Measurements from ENCODE around the gene BRD7. TPM values are rescaled to one million over a fixed set of nuclear protein-coding genes. Genes with fewer than 3 reads are reported as not detected.

Gene BRD7
- total RNA-seq, 2 experiments from 2014 or later = 102 to 105 TPM

GRCh38 chr16:50396761-50397535 lies 28.2 kb upstream of the BRD7 start:
- peaks cover 14% of the 10 kb centered on the region for H3K4me1 Mint-ChIP-seq
- H3K36me3 Mint-ChIP-seq (ENCODE audit: low read depth) = no peaks in the 10 kb centered on the region
- ChIA-PET POLR2A (interaction anchor here (0.8 kb wide), 1 partner anchor 461 kb away, joined by 3 read pairs; no protein-coding TSS in a partner anchor), CTCF (no interaction called here)
- DNase-seq = no peak
- H3K4me3 Mint-ChIP-seq = no peak overlapping the region
- no peaks in the 10 kb centered on the region for H3K9me3 Mint-ChIP-seq
- no peaks in the 10 kb centered on the region for H3K27me3 Mint-ChIP-seq
- H3K27ac Mint-ChIP-seq = no peak overlapping the region

- Mint-ChIP-seq H3K4me3 (no peak overlapping the region), H3K9me3 (no peaks in the 10 kb centered on the region), H3K27ac (peak overlapping the region; percentile 48), H3K36me3 (ENCODE audit: low read depth) (no peaks in the 10 kb centered on the region), H3K4me1 (peaks cover 14% of the 10 kb centered on the region), H3K27me3 (no peaks in the 10 kb centered on the region)
- ChIA-PET POLR2A (interaction anchor here (0.8 kb wide), 1 partner anchor 460 kb away, joined by 3 read pairs; no protein-coding TSS in a partner anchor), CTCF (interaction anchor here (1.4 kb wide), 1 partner anchor 115 kb away, joined by 3 read pairs; no protein-coding TSS in a partner anchor)
- DNase-seq = no peak
Observed at GRCh38 chr16:50395763-50396710, 27.2 kb upstream of the BRD7 start.

- Mint-ChIP-seq H3K36me3 (ENCODE audit: low read depth) (no peaks in the 10 kb centered on the region), H3K4me3 (no peak overlapping the region), H3K9me3 (no peaks in the 10 kb centered on the region), H3K4me1 (peaks cover 14% of the 10 kb centered on the region), H3K27ac (no peak overlapping the region), H3K27me3 (no peaks in the 10 kb centered on the region)
- CTCF ChIA-PET = interaction anchor here (0.6 to 1.2 kb wide), 3 partner anchors 10 to 221 kb away, joined by 3 to 4 read pairs (median 3); no protein-coding TSS in a partner anchor
- POLR2A ChIA-PET = no interaction called here
- no peak for DNase-seq
Observed at GRCh38 chr16:50393858-50394802, 25.3 kb upstream of the BRD7 start.

GRCh38 chr16:50393416-50393815 lies 24.6 kb upstream of the BRD7 start:
- H3K4me1 Mint-ChIP-seq = peaks cover 12% of the 10 kb centered on the region
- POLR2A ChIA-PET = no interaction called here
- H3K9me3 Mint-ChIP-seq = no peaks in the 10 kb centered on the region
- no peaks in the 10 kb centered on the region for H3K36me3 Mint-ChIP-seq (ENCODE audit: low read depth)
- CTCF ChIA-PET = no interaction called here
- peak overlapping the region; percentile 51 for H3K27ac Mint-ChIP-seq
- no peaks in the 10 kb centered on the region for H3K27me3 Mint-ChIP-seq
- DNase-seq = no peak
- no peak overlapping the region for H3K4me3 Mint-ChIP-seq

GRCh38 chr16:50390914-50391716 lies 22.3 kb upstream of the BRD7 start:
- DNase-seq = no peak
- POLR2A ChIA-PET = no interaction called here
- Mint-ChIP-seq H3K27me3 (no peaks in the 10 kb centered on the region), H3K27ac (no peak overlapping the region), H3K4me1 (peaks cover 10% of the 10 kb centered on the region), H3K4me3 (no peak overlapping the region), H3K9me3 (no peaks in the 10 kb centered on the region), H3K36me3 (ENCODE audit: low read depth) (no peaks in the 10 kb centered on the region)
- CTCF ChIA-PET = interaction anchor here (0.8 kb wide), 1 partner anchor 17 kb away, joined by 3 read pairs; no protein-coding TSS in a partner anchor

- CTCF ChIA-PET = interaction anchor here (0.8 kb wide), 1 partner anchor 16 kb away, joined by 3 read pairs; no protein-coding TSS in a partner anchor
- no peaks in the 10 kb centered on the region for H3K9me3 Mint-ChIP-seq
Observed at GRCh38 chr16:50390371-50390771, 21.6 kb upstream of the BRD7 start.

GRCh38 chr16:50389900-50390299 lies 21.1 kb upstream of the BRD7 start:
- ChIA-PET POLR2A (no interaction called here), CTCF (interaction anchor here (0.8 to 1.2 kb wide), 2 partner anchors 15 to 21 kb away, joined by 3 read pairs; partner anchors contain the start of gene BRD7)
- H3K27me3 Mint-ChIP-seq = no peaks in the 10 kb centered on the region
- no peak for DNase-seq
- no peak overlapping the region for H3K4me3 Mint-ChIP-seq
- H3K9me3 Mint-ChIP-seq = no peaks in the 10 kb centered on the region
- H3K4me1 Mint-ChIP-seq = no peaks in the 10 kb centered on the region
- H3K36me3 Mint-ChIP-seq (ENCODE audit: low read depth) = no peaks in the 10 kb centered on the region
- no peak overlapping the region for H3K27ac Mint-ChIP-seq

More at GRCh38 chr16:50390371-50390771, 21.6 kb upstream of the BRD7 start:
- Mint-ChIP-seq H3K27ac (no peak overlapping the region), H3K27me3 (no peaks in the 10 kb centered on the region), H3K4me3 (no peak overlapping the region), H3K4me1 (peaks cover 4% of the 10 kb centered on the region), H3K36me3 (ENCODE audit: low read depth) (no peaks in the 10 kb centered on the region)
- no peak for DNase-seq
- POLR2A ChIA-PET = no interaction called here

- no peaks in the 10 kb centered on the region for H3K27me3 Mint-ChIP-seq
- no peak overlapping the region for H3K4me3 Mint-ChIP-seq
- no peaks in the 10 kb centered on the region for H3K9me3 Mint-ChIP-seq
- no peaks in the 10 kb centered on the region for H3K36me3 Mint-ChIP-seq (ENCODE audit: low read depth)
- ChIA-PET CTCF (interaction anchor here (0.8 to 1.2 kb wide), 3 partner anchors 11 to 132 kb away, joined by 3 to 5 read pairs (median 4); partner anchors contain the start of gene BRD7), POLR2A (no interaction called here)
- H3K27ac Mint-ChIP-seq = no peak overlapping the region
- H3K4me1 Mint-ChIP-seq = no peaks in the 10 kb centered on the region
- DNase-seq = no peak
Observed at GRCh38 chr16:50388496-50388895, 19.7 kb upstream of the BRD7 start.

GRCh38 chr16:50386774-50387173 lies 18.0 kb upstream of the BRD7 start:
- CTCF ChIA-PET = interaction anchor here (2.4 kb wide), 1 partner anchor 17 kb away, joined by 6 read pairs; the partner anchor contains the start of gene BRD7
- Mint-ChIP-seq H3K4me3 (no peak overlapping the region), H3K9me3 (no peaks in the 10 kb centered on the region), H3K27me3 (no peaks in the 10 kb centered on the region), H3K36me3 (ENCODE audit: low read depth) (no peaks in the 10 kb centered on the region), H3K27ac (no peak overlapping the region), H3K4me1 (no peaks in the 10 kb centered on the region)
- POLR2A ChIA-PET = no interaction called here
- no peak for DNase-seq

GRCh38 chr16:50386139-50386538 lies 17.4 kb upstream of the BRD7 start:
- Mint-ChIP-seq H3K27ac (no peak overlapping the region), H3K4me3 (no peak overlapping the region), H3K4me1 (no peaks in the 10 kb centered on the region), H3K27me3 (no peaks in the 10 kb centered on the region), H3K36me3 (ENCODE audit: low read depth) (no peaks in the 10 kb centered on the region), H3K9me3 (no peaks in the 10 kb centered on the region)
- CTCF ChIA-PET = interaction anchor here (0.6 to 2.4 kb wide), 2 partner anchors 17 to 1211 kb away, joined by 3 to 6 read pairs; partner anchors contain the start of gene BRD7
- POLR2A ChIA-PET = no interaction called here
- no peak for DNase-seq

GRCh38 chr16:50384500-50385135 lies 15.8 kb upstream of the BRD7 start:
- Mint-ChIP-seq H3K4me1 (no peaks in the 10 kb centered on the region), H3K36me3 (ENCODE audit: low read depth) (no peaks in the 10 kb centered on the region), H3K27ac (no peak overlapping the region), H3K4me3 (no peak overlapping the region), H3K27me3 (no peaks in the 10 kb centered on the region), H3K9me3 (no peaks in the 10 kb centered on the region)
- POLR2A ChIA-PET = no interaction called here
- DNase-seq = no peak
- CTCF ChIA-PET = interaction anchor here (1.2 to 1.3 kb wide), 2 partner anchors 10 to 422 kb away, joined by 3 read pairs; no protein-coding TSS in a partner anchor
